Neutrophil (primary cell): ENCODE results near the gene WDR7.

Source experiments
- H3K27ac ChIP-seq: fragments of 200-600 bp; sonication (generic); 2 replicates; pipeline ENCODE4 v1.5.1; 2016; ENCODE audit warnings: mild to moderate bottlenecking, moderate library complexity
- H3K27me3 ChIP-seq: fragments of 200-600 bp; sonication (generic); 2 replicates; pipeline ENCODE4 v1.6.0; 2016; ENCODE audit warnings: mild to moderate bottlenecking
- H3K36me3 ChIP-seq: fragments of 200-600 bp; sonication (generic); 2 replicates; pipeline ENCODE4 v1.5.1; 2017
- H3K4me1 ChIP-seq, 2 experiments: fragments of 200-600 bp in 1 of 2; sonication (generic) in 1 of 2; 1 replicate in 1 of 2; 2 replicates in 1 of 2; pipeline versions ENCODE4 v1.5.1 to v1.6.1; 2013 to 2016; ENCODE audit warnings: low read depth in 1 of 2, low read length in 1 of 2, mild to moderate bottlenecking in 1 of 2, moderate library complexity in 1 of 2; ENCODE audit not compliant: control insufficient read depth in 1 of 2, insufficient read depth in 1 of 2
- H3K4me3 ChIP-seq, 2 experiments: fragments of 200-600 bp in 1 of 2; sonication (generic) in 1 of 2; 1 replicate in 1 of 2; 2 replicates in 1 of 2; pipeline ENCODE4 v1.5.1; 2013 to 2016; ENCODE audit warnings: low read depth in 1 of 2, low read length in 1 of 2, mild to moderate bottlenecking in 1 of 2, moderate library complexity in 1 of 2
- H3K9me3 ChIP-seq: fragments of 200-600 bp; sonication (generic); 2 replicates; pipeline ENCODE4 v1.5.1; 2016
- TF ChIP-seq, protein P1 (sequence below): fragments of 200-600 bp; sonication (generic); IDR thresholded peaks from 2 replicates; pipeline ENCODE4 v1.5.1; 2016; ENCODE audit warnings: antibody characterized with exemption

The WDR7 gene

DNA sequence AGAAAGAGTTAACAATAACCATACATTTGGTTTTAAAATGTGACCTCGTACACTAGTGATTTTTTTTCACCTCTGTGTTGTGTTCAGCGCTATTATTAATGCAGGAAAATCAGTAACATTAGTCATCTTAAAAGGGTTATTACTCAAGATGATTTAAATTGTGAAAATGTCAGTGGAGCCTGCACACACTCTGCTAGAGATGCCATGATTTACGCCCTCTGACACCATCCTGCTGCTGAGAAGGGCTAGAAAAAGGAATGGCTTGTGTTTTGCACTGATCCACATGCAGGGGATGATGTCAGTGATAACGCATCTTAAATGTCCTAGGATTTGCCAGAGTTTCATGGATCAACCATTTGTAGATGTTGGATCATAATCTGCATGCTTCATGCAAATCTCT, 374.4 kb downstream of the WDR7 start:
- Histone ChIP-seq H3K4me1 (no peaks in the 10 kb centered on the region), H3K4me3 (no peak overlapping the region), H3K9me3 (no peaks in the 10 kb centered on the region), H3K27ac (no peak overlapping the region), H3K36me3 (peaks cover 40% of the 10 kb centered on the region), H3K27me3 (no peaks in the 10 kb centered on the region)
- TF ChIP-seq, protein P1, sequence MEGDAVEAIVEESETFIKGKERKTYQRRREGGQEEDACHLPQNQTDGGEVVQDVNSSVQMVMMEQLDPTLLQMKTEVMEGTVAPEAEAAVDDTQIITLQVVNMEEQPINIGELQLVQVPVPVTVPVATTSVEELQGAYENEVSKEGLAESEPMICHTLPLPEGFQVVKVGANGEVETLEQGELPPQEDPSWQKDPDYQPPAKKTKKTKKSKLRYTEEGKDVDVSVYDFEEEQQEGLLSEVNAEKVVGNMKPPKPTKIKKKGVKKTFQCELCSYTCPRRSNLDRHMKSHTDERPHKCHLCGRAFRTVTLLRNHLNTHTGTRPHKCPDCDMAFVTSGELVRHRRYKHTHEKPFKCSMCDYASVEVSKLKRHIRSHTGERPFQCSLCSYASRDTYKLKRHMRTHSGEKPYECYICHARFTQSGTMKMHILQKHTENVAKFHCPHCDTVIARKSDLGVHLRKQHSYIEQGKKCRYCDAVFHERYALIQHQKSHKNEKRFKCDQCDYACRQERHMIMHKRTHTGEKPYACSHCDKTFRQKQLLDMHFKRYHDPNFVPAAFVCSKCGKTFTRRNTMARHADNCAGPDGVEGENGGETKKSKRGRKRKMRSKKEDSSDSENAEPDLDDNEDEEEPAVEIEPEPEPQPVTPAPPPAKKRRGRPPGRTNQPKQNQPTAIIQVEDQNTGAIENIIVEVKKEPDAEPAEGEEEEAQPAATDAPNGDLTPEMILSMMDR: no peak

DNA sequence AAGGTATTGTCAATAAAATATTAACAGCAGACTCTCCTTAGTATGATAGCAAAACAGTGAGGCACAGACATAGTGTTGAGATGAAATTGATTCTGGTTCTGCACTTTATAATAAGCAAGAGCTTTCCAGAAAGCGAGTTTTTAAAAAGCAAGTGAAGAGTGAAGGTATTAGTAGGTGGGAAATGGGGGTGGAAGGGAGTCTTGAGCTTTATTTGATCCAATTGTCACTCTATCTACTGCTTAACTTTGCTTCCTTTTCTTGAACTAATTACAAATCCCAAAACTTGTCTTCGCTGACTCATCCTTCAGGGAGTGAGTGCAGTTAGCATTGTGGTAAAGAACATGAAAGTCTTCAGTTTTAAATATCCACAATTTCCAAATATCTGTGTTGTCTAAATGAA, 375.2 kb downstream of the WDR7 start:
- peaks cover 33% of the 10 kb centered on the region for H3K36me3 ChIP-seq
- no peaks in the 10 kb centered on the region for H3K4me1 ChIP-seq
- TF ChIP-seq, protein P1: no peak
- no peaks in the 10 kb centered on the region for H3K27me3 ChIP-seq
- H3K9me3 ChIP-seq: no peaks in the 10 kb centered on the region
- H3K27ac ChIP-seq: no peak overlapping the region
- no peak overlapping the region for H3K4me3 ChIP-seq

DNA sequence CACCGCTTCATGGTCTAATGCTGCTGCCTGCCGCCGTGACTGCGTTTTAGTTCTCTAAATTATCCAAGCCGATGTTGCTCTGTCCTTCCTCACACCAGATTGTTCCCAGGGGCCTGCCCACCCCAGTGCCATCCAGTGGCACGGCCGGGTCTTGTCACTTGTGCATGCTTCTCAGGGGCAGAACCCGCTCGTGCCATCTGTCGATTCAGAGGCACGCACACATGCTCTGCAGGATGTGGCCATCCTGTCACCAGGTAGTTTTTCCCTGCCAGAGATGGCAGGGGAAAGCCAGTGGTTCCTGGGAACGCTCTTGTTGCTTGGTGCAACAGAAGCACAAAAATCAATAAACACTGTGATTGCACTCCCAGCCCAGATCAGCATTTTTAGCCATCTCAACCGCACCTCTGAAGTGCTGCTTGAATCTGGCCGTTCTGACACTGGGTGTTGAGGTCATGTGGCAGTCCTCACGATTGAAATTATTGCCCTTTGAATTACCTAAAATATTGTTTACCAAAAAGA, 376.1 kb downstream of the WDR7 start:
- H3K9me3 ChIP-seq: no peaks in the 10 kb centered on the region
- no peak overlapping the region for H3K27ac ChIP-seq
- no peak overlapping the region for H3K4me3 ChIP-seq
- peaks cover 29% of the 10 kb centered on the region for H3K36me3 ChIP-seq
- no peaks in the 10 kb centered on the region for H3K27me3 ChIP-seq
- H3K4me1 ChIP-seq: no peaks in the 10 kb centered on the region
- TF ChIP-seq, protein P1: no peak

DNA sequence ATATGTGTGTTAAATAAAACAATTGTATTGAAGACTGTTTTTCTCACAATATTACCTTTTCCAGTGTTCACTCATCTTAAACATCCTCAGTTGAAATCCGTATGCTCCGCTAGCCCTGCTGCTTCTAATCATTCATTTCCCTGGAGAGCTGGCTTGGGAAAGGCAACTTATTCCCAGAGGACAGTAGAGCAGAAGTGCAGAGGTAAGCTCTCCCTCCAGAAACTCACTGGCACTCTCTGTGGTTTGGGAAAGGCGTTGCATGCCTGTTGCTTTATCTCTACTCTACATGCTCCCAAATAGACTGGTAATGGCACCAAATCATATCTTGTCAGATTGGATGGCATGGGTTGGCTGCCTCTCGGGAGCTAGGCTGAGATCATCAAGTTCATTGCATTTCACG, 378.6 kb downstream of the WDR7 start:
- TF ChIP-seq, protein P1: no peak
- H3K9me3 ChIP-seq: no peaks in the 10 kb centered on the region
- no peak overlapping the region for H3K4me3 ChIP-seq
- no peak overlapping the region for H3K27ac ChIP-seq
- H3K4me1 ChIP-seq: no peaks in the 10 kb centered on the region
- H3K36me3 ChIP-seq: peaks cover 29% of the 10 kb centered on the region
- no peaks in the 10 kb centered on the region for H3K27me3 ChIP-seq

DNA sequence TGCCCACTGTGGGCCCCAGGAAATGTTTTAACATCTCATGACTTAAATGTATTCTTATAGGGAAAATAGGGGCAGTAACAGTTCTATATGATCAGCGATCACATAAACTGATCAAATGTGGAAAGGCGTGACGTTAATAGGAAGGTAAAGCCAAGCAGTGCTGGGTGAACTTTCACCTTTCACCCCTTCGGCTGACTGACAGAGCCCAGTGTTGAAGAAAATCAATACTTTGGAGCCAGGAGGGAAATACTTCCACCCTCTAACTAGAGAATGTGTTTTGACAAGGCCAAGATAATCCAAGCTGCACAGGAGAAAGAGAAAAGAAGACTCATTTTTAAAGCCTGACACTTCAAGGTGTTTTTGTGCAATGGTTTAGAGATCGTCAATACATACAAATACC, 379.3 kb downstream of the WDR7 start:
- Histone ChIP-seq H3K4me3 (no peak overlapping the region), H3K27me3 (no peaks in the 10 kb centered on the region), H3K9me3 (no peaks in the 10 kb centered on the region), H3K27ac (no peak overlapping the region), H3K4me1 (no peaks in the 10 kb centered on the region), H3K36me3 (peaks cover 29% of the 10 kb centered on the region)
- TF ChIP-seq, protein P1: no peak

DNA sequence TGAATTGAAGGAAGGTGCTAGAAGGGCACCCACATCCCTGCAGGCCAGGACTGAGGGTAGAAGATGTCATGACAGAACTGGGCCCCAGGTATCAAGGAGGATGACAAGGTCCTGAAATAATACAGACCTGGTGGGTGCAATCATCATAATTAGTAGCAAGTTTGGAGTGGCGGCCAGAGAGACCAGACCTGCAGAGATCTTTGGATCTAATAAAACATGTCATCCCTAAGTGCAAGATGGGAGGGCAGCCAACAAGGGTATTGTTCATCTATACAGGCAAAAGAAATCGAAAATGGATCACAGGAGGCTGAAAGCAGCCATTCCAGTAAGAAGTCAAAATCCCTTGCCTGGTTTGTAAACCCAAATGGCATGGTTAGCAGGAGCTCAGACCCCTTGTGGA, 384.4 kb downstream of the WDR7 start:
- TF ChIP-seq, protein P1: no peak
- Histone ChIP-seq H3K4me1 (no peaks in the 10 kb centered on the region), H3K27ac (no peak overlapping the region)

More for the DNA sequence above, 384.4 kb downstream of the WDR7 start:
- no peaks in the 10 kb centered on the region for H3K36me3 ChIP-seq
- H3K4me3 ChIP-seq: no peak overlapping the region
- no peaks in the 10 kb centered on the region for H3K9me3 ChIP-seq
- H3K27me3 ChIP-seq: no peaks in the 10 kb centered on the region
